ENCODE results near the gene IL33. TPM values are rescaled to one million over a fixed set of nuclear protein-coding genes. Genes with fewer than 3 reads are reported as not detected.

The IL33 gene
- total RNA-seq, 1 donor from 2014 or later, result not detected

DNA sequence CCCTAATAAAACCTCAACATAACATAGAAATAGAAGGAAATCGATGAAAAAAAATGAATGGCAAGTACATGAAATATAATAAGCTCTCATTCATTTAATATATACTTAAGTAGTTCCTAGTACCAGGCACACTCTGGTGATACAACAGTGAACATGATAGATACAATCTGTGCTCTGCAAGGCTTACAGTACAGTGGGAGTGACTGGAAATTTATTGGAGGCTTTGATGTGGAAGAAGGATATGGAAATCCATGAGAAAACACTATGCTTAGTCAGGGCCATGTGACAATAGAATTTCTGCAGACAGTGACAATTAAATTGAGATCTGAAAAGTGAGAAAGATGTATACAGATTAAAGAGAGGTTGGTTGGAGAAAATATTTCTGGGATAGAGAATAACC, 32.0 kb upstream of the IL33 start:
- no peaks in the 10 kb centered on the region for H3K27me3 Mint-ChIP-seq (ENCODE audit: unreplicated experiment)
- H3K9me3 Mint-ChIP-seq (ENCODE audit: unreplicated experiment), result no peaks in the 10 kb centered on the region
- TF ChIP-seq, protein P1, sequence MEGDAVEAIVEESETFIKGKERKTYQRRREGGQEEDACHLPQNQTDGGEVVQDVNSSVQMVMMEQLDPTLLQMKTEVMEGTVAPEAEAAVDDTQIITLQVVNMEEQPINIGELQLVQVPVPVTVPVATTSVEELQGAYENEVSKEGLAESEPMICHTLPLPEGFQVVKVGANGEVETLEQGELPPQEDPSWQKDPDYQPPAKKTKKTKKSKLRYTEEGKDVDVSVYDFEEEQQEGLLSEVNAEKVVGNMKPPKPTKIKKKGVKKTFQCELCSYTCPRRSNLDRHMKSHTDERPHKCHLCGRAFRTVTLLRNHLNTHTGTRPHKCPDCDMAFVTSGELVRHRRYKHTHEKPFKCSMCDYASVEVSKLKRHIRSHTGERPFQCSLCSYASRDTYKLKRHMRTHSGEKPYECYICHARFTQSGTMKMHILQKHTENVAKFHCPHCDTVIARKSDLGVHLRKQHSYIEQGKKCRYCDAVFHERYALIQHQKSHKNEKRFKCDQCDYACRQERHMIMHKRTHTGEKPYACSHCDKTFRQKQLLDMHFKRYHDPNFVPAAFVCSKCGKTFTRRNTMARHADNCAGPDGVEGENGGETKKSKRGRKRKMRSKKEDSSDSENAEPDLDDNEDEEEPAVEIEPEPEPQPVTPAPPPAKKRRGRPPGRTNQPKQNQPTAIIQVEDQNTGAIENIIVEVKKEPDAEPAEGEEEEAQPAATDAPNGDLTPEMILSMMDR (IDR thresholded peaks at IDR 0.05; ENCODE audit: partially characterized antibody, unreplicated experiment), result no peak
- no peaks in the 10 kb centered on the region for H3K4me1 Mint-ChIP-seq (ENCODE audit: low read depth, unreplicated experiment)
- H3K36me3 Mint-ChIP-seq (ENCODE audit: unreplicated experiment), result peaks cover 4% of the 10 kb centered on the region
- DNase-seq, result no peak
- H3K27ac Mint-ChIP-seq (ENCODE audit: unreplicated experiment), result no peak overlapping the region
- H3K4me3 Mint-ChIP-seq (ENCODE audit: unreplicated experiment), result no peak overlapping the region

DNA sequence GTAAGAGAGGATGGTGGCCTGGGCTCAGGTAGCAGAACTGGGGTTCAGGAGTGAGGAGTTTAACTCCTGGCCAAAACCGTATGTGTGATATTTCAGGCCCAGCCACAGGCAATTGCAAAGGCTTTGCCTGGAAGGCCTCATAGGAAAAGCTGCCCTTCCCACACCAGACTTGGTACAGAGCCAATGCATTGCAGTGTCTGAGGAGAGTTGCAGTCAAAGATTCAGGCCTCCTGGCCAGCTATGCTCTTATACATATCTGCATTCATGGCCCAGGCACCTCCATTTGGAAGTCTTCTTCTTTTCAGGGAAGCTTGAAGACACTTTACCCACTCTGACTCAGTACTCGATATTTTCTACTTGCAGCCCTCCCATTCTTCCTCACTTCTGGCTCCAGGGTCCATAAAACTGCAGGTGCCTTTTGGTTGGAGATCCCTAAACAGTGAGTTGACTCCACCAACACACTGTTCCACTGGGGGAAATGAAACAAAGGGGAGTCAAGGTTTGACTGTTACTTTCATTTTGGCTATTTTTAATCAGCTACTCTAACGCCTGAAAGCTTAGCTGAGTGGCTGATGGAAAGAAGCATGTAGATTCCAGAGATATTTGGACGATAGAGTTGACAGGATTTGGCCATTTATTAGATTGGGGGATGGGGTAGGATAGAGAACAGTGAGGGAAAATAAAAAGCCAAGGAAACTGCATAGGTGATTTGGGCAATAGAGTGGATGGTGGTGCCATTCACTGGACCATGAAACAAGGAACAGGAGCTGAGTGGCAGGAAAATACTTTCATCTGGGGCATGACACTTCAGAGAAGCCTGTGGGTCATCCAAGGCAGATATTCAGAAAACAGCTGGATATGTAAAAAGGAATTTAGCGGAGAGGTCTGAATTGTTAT, 30.6 kb upstream of the IL33 start:
- Mint-ChIP-seq H3K27me3 (ENCODE audit: unreplicated experiment) (no peaks in the 10 kb centered on the region), H3K9me3 (ENCODE audit: unreplicated experiment) (no peaks in the 10 kb centered on the region), H3K27ac (ENCODE audit: unreplicated experiment) (no peak overlapping the region), H3K36me3 (ENCODE audit: unreplicated experiment) (peaks cover 4% of the 10 kb centered on the region), H3K4me1 (ENCODE audit: low read depth, unreplicated experiment) (no peaks in the 10 kb centered on the region), H3K4me3 (ENCODE audit: unreplicated experiment) (no peak overlapping the region)
- TF ChIP-seq, protein P1 (IDR thresholded peaks at IDR 0.05; ENCODE audit: partially characterized antibody, unreplicated experiment), result no peak
- DNase-seq, result no peak

DNA sequence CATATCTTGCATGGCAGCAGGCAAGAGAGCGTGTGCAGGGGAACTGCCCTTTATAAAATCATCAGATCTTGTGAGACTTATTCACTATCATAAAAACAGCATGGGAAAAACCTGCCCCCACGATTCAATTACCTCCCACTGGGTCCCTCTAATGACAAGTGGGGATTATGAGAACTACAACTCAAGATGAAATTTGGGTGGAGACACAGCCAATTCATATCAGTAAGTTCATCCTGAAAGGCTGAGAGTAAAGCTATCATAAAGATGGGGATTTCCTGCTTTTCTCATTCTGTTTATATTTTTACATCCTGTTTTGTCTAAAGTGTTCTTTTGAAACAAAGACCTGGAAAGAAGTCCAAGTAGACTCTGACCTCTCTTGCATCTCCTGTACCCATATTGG, 28.9 kb upstream of the IL33 start:
- TF ChIP-seq, protein P1 (IDR thresholded peaks at IDR 0.05; ENCODE audit: partially characterized antibody, unreplicated experiment), result no peak
- H3K27ac Mint-ChIP-seq (ENCODE audit: unreplicated experiment), result no peak overlapping the region
- H3K4me1 Mint-ChIP-seq (ENCODE audit: low read depth, unreplicated experiment), result no peaks in the 10 kb centered on the region
- H3K27me3 Mint-ChIP-seq (ENCODE audit: unreplicated experiment), result no peaks in the 10 kb centered on the region
- DNase-seq, result no peak
- peaks cover 4% of the 10 kb centered on the region for H3K36me3 Mint-ChIP-seq (ENCODE audit: unreplicated experiment)
- no peak overlapping the region for H3K4me3 Mint-ChIP-seq (ENCODE audit: unreplicated experiment)
- H3K9me3 Mint-ChIP-seq (ENCODE audit: unreplicated experiment), result no peaks in the 10 kb centered on the region

DNA sequence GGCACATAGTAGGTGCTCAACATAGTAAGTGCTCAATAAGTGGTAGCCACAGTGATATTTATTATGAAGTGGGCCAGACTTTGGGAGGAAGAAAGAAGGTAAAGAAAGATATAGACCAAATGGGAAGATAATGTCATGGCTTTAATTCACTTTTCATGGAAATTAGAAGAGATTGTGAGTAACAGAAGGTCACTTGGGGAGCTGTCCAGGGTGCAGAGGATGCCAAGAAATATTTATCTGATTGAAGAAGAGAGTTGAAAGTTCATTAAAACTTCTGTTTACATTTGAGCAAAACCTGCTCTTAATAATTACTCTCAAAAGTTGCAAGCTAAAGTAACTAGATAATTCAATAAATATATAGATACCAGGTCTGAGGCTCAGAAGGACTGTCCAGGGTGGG, 28.3 kb upstream of the IL33 start:
- no peaks in the 10 kb centered on the region for H3K4me1 Mint-ChIP-seq (ENCODE audit: low read depth, unreplicated experiment)
- no peaks in the 10 kb centered on the region for H3K9me3 Mint-ChIP-seq (ENCODE audit: unreplicated experiment)
- TF ChIP-seq, protein P1 (IDR thresholded peaks at IDR 0.05; ENCODE audit: partially characterized antibody, unreplicated experiment), result no peak
- no peak for DNase-seq
- H3K4me3 Mint-ChIP-seq (ENCODE audit: unreplicated experiment), result no peak overlapping the region
- H3K27me3 Mint-ChIP-seq (ENCODE audit: unreplicated experiment), result no peaks in the 10 kb centered on the region
- no peak overlapping the region for H3K27ac Mint-ChIP-seq (ENCODE audit: unreplicated experiment)
- peaks cover 4% of the 10 kb centered on the region for H3K36me3 Mint-ChIP-seq (ENCODE audit: unreplicated experiment)

DNA sequence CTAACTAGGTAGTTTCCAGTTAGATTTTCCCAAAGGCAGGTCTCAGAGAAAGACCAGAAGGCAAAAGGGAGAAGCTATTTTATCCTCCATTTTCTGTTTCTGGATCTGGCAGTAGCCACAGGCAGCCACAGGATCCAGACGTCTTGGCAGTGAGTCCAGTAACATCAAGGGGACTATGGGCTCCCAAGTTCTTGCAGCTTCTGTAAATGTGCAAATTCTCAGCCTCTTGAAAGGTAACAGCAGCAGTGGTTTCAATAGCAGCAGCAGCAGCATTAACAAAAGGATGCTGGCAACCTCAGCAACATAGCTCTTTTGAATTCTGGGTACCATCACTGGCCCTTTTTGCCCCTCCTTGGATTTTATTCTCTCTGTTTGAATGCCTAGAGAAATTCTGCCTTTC, 27.1 kb upstream of the IL33 start:
- no peak overlapping the region for H3K27ac Mint-ChIP-seq (ENCODE audit: unreplicated experiment)
- peaks cover 4% of the 10 kb centered on the region for H3K36me3 Mint-ChIP-seq (ENCODE audit: unreplicated experiment)
- H3K4me1 Mint-ChIP-seq (ENCODE audit: low read depth, unreplicated experiment), result no peaks in the 10 kb centered on the region
- DNase-seq, result no peak
- no peaks in the 10 kb centered on the region for H3K27me3 Mint-ChIP-seq (ENCODE audit: unreplicated experiment)
- no peak overlapping the region for H3K4me3 Mint-ChIP-seq (ENCODE audit: unreplicated experiment)
- H3K9me3 Mint-ChIP-seq (ENCODE audit: unreplicated experiment), result no peaks in the 10 kb centered on the region
- TF ChIP-seq, protein P1 (IDR thresholded peaks at IDR 0.05; ENCODE audit: partially characterized antibody, unreplicated experiment), result no peak

Data from glutamatergic neuron (in vitro differentiated cells).